Progenitor cell of endocrine pancreas (in vitro differentiated cells): ENCODE data around the gene RAB11FIP3. TPM values are rescaled to one million over a fixed set of nuclear protein-coding genes. Genes with fewer than 3 reads are reported as not detected.
A peak's percentile ranks its signal among the peaks of the same experiment; 100 is the strongest.
"Not testable (repeated sequence)": the region's sequence is repeated elsewhere in the genome, so short reads cannot be mapped to it uniquely, and the experiment has no call there.

Source experiments
- DNase-seq: peaks from one replicate; pipeline ENCODE4 v3.0.0; 2021; ENCODE audit warnings: low spot score; ENCODE audit not compliant: unreplicated experiment
- H3K27ac Mint-ChIP-seq: 2 replicates; pipeline ENCODE4 v1.8.0; 2021; ENCODE audit warnings: mild to moderate bottlenecking, moderate library complexity, mixed read lengths
- H3K27me3 Mint-ChIP-seq: 2 replicates; pipeline ENCODE4 v1.8.0; 2021; ENCODE audit warnings: mixed read lengths
- H3K36me3 Mint-ChIP-seq: 2 replicates; pipeline ENCODE4 v1.8.0; 2022; ENCODE audit warnings: mixed read lengths; ENCODE audit not compliant: insufficient read depth
- H3K4me1 Mint-ChIP-seq: 2 replicates; pipeline ENCODE4 v1.8.0; 2021; ENCODE audit warnings: low read depth, mixed read lengths
- H3K4me3 Mint-ChIP-seq: 2 replicates; pipeline ENCODE4 v1.8.0; 2021; ENCODE audit warnings: low read depth, mild to moderate bottlenecking, moderate library complexity, mixed read lengths
- H3K9me3 Mint-ChIP-seq: 2 replicates; pipeline ENCODE4 v1.8.0; 2021; ENCODE audit warnings: low read depth, mixed read lengths
- CTCF ChIP-seq: fragments of 200-600 bp; sonication (generic); IDR thresholded peaks from one replicate; pipeline ENCODE4 v1.5.0; 2021; ENCODE audit warnings: antibody characterized with exemption, mild to moderate bottlenecking; ENCODE audit not compliant: unreplicated experiment
- total RNA-seq: library from RNA; stranded (reverse); gene quantifications from 2 replicates; pipeline ENCODE4 v1.2.1, GENCODE V29; 2021

Gene RAB11FIP3
- total RNA-seq, 1 donor from 2014 or later = 97.9 TPM

DNA sequence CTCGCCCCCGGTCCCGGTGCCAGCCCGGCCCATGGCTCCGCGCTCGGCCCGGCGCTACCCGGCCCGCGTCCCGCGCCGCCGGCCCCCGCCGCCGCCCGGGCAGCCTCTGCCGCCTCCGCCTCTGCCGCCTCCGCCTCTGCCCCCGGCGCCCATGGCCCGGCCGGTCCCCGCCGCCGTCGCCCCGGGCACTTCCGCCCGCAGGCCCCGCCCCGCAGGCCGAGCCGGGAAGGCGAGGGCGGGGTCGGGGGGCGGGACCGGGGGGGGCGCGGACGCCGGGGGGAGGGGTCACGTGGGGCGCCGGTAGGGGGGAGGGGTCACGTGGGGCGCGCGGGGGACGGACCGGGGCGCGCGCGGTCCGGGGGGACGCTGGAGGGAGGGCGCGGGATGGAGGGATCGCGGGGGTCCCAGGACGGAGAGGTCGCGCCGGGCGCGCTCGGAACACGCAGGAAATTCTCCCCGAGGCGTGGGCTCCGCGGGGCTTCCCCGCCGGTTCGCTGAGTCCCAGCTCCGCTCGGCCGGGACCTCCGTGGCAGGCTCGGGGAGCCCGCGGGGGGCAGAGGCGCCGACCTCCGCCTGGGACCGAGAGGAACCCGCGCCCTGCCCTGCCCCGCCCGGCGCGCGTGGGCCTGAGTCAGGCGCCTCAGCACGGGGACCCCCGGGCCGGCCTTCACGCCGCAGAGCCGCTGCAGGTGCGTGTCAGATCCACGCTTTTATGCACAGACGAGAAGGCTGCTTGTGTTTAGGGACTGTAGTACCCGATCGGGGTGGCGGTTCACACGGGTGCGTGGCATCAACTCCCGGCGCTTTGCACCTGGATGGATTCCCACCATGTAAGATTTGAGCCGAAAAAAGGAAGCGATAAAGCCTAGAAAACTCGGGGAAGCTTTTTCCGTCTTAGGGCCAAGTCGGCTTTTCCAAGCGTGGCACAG lies 43.4 kb upstream of the RAB11FIP3 start, which contains the start of gene PGAP6:
TSS of gene PGAP6 (minus strand) at position 190 of the 929 bp plus-strand sequence. CDS start at position 33, 157 bp downstream.
- peaks cover 29% of the 10 kb centered on the region for H3K4me1 Mint-ChIP-seq
- peak within 1 kb of the TSS; percentile 92 for H3K27ac Mint-ChIP-seq
- H3K4me3 Mint-ChIP-seq = peak within 1 kb of the TSS; percentile 84
- no peaks in the 10 kb centered on the region for H3K9me3 Mint-ChIP-seq
- H3K27me3 Mint-ChIP-seq = no peaks in the 10 kb centered on the region
- no peaks in the 10 kb centered on the region for H3K36me3 Mint-ChIP-seq
- no peak for DNase-seq
- TF ChIP-seq CTCF = no peak

DNA sequence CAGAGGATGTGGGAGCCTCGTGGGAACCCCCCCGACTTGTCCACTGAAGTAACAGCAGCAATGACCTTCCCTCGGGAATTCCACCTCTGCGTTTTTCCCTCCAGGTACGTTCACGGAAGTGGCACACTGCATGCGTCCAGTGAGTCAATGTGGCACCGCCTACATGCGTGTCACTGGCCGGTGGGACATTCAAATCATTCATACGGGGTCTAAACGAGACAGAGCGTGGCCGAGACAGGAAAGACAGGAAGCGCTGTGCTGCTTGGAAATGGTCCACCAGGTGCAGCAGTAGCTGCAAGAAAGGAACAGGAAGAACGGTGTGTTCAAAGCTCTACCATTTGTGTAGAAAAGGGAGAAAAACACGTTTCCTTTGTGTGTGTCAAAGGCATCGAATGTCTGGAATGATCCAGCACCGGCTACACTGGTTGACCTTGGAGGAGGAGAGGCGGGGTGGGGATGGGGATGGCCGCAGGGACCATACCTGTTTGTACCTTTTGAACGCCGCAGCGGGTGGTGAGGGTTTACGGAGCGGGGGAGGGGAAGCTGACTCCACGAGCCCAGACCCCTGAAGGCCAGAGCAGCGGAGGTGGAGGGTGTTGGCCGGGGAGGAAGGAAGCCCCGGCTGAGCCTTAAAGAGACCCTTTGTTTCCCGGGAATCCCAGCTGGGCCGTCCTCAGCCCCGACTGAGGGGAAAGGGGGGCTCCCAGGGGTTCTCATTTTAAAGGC lies 42.0 kb upstream of the RAB11FIP3 start:
- Mint-ChIP-seq H3K9me3 (no peaks in the 10 kb centered on the region), H3K4me1 (peaks cover 39% of the 10 kb centered on the region), H3K36me3 (no peaks in the 10 kb centered on the region), H3K4me3 (peak overlapping the region; percentile 84), H3K27ac (peak overlapping the region; percentile 92), H3K27me3 (no peaks in the 10 kb centered on the region)
- no peak for DNase-seq
- no peak for TF ChIP-seq CTCF

GRCh38 chr16:386641-387156 lies 38.8 kb upstream of the RAB11FIP3 start:
- no peak for TF ChIP-seq CTCF
- no peaks in the 10 kb centered on the region for H3K9me3 Mint-ChIP-seq
- no peak overlapping the region for H3K4me3 Mint-ChIP-seq

GRCh38 chr16:387761-388666 lies 37.4 kb upstream of the RAB11FIP3 start:
- TF ChIP-seq CTCF = peak; percentile 58
- H3K27ac Mint-ChIP-seq = peak overlapping the region; percentile 87
- H3K4me1 Mint-ChIP-seq = peaks cover 27% of the 10 kb centered on the region
- H3K9me3 Mint-ChIP-seq, H3K27me3 Mint-ChIP-seq, DNase-seq, H3K36me3 Mint-ChIP-seq: not testable (repeated sequence)
- peak overlapping the region; percentile 24 for H3K4me3 Mint-ChIP-seq

More at GRCh38 chr16:386641-387156, 38.8 kb upstream of the RAB11FIP3 start:
- no peak for DNase-seq
- Mint-ChIP-seq H3K4me1 (peaks cover 30% of the 10 kb centered on the region), H3K27ac (no peak overlapping the region), H3K27me3 (no peaks in the 10 kb centered on the region), H3K36me3 (peaks cover 2% of the 10 kb centered on the region)
